GM21717 (cell line): ENCODE measurements around the gene RIN3.

Experiments used
- ATAC-seq: cut with Tn5 transposase; IDR thresholded peaks from one replicate; pipeline ENCODE4 v1.9.1; 2021; ENCODE audit warnings: mild to moderate bottlenecking, moderate library complexity; ENCODE audit not compliant: unreplicated experiment

The RIN3 gene

GRCh38 chr14:92737206-92737605, 223.6 kb downstream of the RIN3 start:
- ATAC-seq = no peak

GRCh38 chr14:92737619-92738188, 224.1 kb downstream of the RIN3 start:
- no peak for ATAC-seq
